Skin epidermis (tissue), 12 donors: ENCODE results near the gene PARD3.
"Not testable (repeated sequence)": the region's sequence is repeated elsewhere in the genome, so short reads cannot be mapped to it uniquely, and the experiment has no call there.

Experiments used
- H3K27ac ChIP-seq, 21 experiments: fragments of 200-600 bp; sonication (generic) in 11 of 21; one replicate each; pipeline ENCODE4 v1.5.0; 2020; ENCODE audit warnings: mild to moderate bottlenecking in 3 of 21, inconsistent platforms in 2 of 21, moderate library complexity in 2 of 21
- H3K4me3 ChIP-seq, 7 experiments: fragments of 200-600 bp; sonication (generic) in 2 of 7; one replicate each; pipeline ENCODE4 v1.5.0; 2020; ENCODE audit warnings: inconsistent platforms in 2 of 7, mild to moderate bottlenecking in 2 of 7, moderate library complexity in 1 of 7

Gene PARD3

GRCh38 chr10:34288634-34289033, 526.5 kb downstream of the PARD3 start:
- Histone ChIP-seq H3K4me3 (no peak overlapping the region), H3K27ac (no peak overlapping the region)

- H3K27ac ChIP-seq, result no peak overlapping the region
Measured at GRCh38 chr10:34286136-34286739, 528.9 kb downstream of the PARD3 start.

GRCh38 chr10:34281661-34282582, 533.2 kb downstream of the PARD3 start:
- H3K4me3 ChIP-seq, result no peak overlapping the region
- H3K27ac ChIP-seq, result peak overlapping the region in 17 of 21 experiments; percentile 4 to 79 (median 67)

More at GRCh38 chr10:34286136-34286739, 528.9 kb downstream of the PARD3 start:
- H3K4me3 ChIP-seq, result no peak overlapping the region

- peak overlapping the region in 17 of 21 experiments; percentile 4 to 79 (median 68) for H3K27ac ChIP-seq
- H3K4me3 ChIP-seq, result no peak overlapping the region
Measured at GRCh38 chr10:34280599-34281374, 534.3 kb downstream of the PARD3 start.

- H3K27ac ChIP-seq, result no peak overlapping the region
- H3K4me3 ChIP-seq, result no peak overlapping the region
Measured at GRCh38 chr10:34275626-34276130, 539.4 kb downstream of the PARD3 start.

- Histone ChIP-seq H3K27ac (no peak overlapping the region), H3K4me3 (no peak overlapping the region)
Measured at GRCh38 chr10:34274906-34275305, 540.2 kb downstream of the PARD3 start.

- H3K4me3 ChIP-seq, result no peak overlapping the region
- no peak overlapping the region for H3K27ac ChIP-seq
Measured at GRCh38 chr10:34273340-34273739, 541.8 kb downstream of the PARD3 start.

GRCh38 chr10:34272316-34272715, 542.8 kb downstream of the PARD3 start:
- no peak overlapping the region for H3K27ac ChIP-seq
- H3K4me3 ChIP-seq, result no peak overlapping the region

- not testable (repeated sequence) for H3K27ac ChIP-seq, H3K4me3 ChIP-seq
Measured at GRCh38 chr10:34268410-34268809, 546.7 kb downstream of the PARD3 start.

GRCh38 chr10:34262985-34263384, 552.1 kb downstream of the PARD3 start:
- no peak overlapping the region for H3K4me3 ChIP-seq
- no peak overlapping the region for H3K27ac ChIP-seq

- Histone ChIP-seq H3K4me3 (no peak overlapping the region), H3K27ac (no peak overlapping the region)
Measured at GRCh38 chr10:34260904-34261303, 554.2 kb downstream of the PARD3 start.

- no peak overlapping the region for H3K27ac ChIP-seq
- H3K4me3 ChIP-seq, result no peak overlapping the region
Measured at GRCh38 chr10:34256216-34256615, 558.9 kb downstream of the PARD3 start.

- H3K4me3 ChIP-seq, result no peak overlapping the region
Measured at GRCh38 chr10:34255035-34255434, 560.1 kb downstream of the PARD3 start.

GRCh38 chr10:34254596-34254995, 560.5 kb downstream of the PARD3 start:
- Histone ChIP-seq H3K4me3 (no peak overlapping the region), H3K27ac (no peak overlapping the region)

More at GRCh38 chr10:34255035-34255434, 560.1 kb downstream of the PARD3 start:
- no peak overlapping the region for H3K27ac ChIP-seq

- H3K4me3 ChIP-seq, result no peak overlapping the region
- no peak overlapping the region for H3K27ac ChIP-seq
Measured at GRCh38 chr10:34252111-34252510, 563.0 kb downstream of the PARD3 start.

GRCh38 chr10:34251177-34251576, 563.9 kb downstream of the PARD3 start:
- no peak overlapping the region for H3K4me3 ChIP-seq
- no peak overlapping the region for H3K27ac ChIP-seq

- Histone ChIP-seq H3K27ac (no peak overlapping the region), H3K4me3 (no peak overlapping the region)
Measured at GRCh38 chr10:34250722-34251121, 564.4 kb downstream of the PARD3 start.

GRCh38 chr10:34249634-34250033, 565.5 kb downstream of the PARD3 start:
- no peak overlapping the region for H3K27ac ChIP-seq
- H3K4me3 ChIP-seq, result no peak overlapping the region

- Histone ChIP-seq H3K4me3 (no peak overlapping the region), H3K27ac (no peak overlapping the region)
Measured at GRCh38 chr10:34247560-34247959, 567.5 kb downstream of the PARD3 start.
